GM18907 (cell line): ENCODE results near the gene MICU2.
"Not testable (repeated sequence)": the region's sequence is repeated elsewhere in the genome, so short reads cannot be mapped to it uniquely, and the experiment has no call there.

Experiments
- ATAC-seq: cut with Tn5 transposase; IDR thresholded peaks from one replicate; pipeline ENCODE4 v1.9.1; 2021; ENCODE audit warnings: mild to moderate bottlenecking, moderate library complexity; ENCODE audit not compliant: unreplicated experiment

The MICU2 gene

DNA sequence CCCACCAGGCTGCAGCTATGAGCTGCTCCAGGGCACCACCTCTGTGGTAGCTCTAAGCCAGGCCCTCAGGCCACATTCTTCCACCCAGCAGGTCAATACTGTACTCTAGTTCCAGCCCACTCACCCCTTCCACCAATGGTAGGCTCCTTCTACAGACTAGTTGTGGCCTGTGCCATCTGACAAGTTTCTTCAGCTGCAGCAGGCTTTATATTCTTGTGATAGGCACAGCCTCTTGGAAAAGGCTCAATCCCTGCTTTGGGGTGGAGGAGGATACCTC, 8.5 kb downstream of the MICU2 start:
- peak; percentile 55 for ATAC-seq

- peak; percentile 56 for ATAC-seq
These were observed 9.0 kb downstream of the MICU2 start for GRCh38 chr13:21594715-21595545.

DNA sequence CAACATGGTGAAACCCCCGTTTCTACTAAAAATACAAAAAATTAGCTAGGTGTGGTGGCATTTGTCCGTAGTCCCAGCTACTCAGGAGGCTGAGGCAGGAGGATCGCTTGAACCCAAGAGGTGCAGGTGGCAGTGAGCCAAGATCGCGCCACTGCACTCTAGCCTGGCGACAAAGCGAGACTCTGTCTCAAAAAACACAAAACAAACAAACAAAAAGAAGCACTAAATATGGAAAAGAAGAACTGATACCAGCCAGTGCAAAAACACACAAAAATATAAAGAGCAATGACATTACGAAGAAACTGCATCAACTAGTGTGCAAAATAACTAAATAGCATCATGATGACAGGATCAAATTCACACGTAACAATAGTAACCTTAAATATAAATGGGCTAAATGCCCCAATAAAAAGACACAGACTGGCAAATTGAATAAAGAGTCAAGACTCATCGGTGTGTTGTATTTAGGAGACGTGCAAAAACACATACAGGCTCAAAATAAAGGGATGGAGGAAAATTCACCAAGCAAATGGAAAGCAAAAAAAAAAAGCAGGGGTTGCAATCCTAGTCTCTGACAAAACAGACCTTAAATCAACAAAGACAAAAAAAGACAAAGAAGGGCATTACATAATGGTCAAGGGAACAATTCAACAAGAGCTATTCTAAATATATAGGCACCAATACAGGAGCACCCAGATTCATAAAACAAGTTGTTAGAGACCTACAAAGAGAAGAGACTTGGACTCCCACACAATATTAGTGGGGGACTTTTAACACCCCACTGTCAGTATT, 13.1 kb downstream of the MICU2 start:
- ATAC-seq = not testable (repeated sequence)

- no peak for ATAC-seq
These were observed 13.7 kb downstream of the MICU2 start for GRCh38 chr13:21590231-21590630.

DNA sequence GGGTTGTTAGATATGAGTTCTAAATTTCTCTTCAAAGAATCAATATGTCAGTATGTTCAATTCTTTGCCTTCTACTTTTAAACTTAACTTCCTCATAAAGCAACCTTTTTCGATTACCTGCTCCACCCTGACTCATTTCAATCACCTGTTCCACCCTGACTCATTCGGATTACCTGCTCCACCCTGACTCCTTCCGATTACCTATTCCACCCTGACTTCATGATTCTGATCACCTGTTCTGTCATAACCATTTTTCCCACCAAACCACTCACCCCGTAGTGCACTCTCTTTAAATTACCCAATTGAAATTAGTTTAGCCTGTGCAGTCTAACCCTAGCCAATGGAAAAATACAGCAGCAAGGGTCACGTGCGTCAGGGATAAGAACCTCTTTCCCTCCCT, 14.5 kb downstream of the MICU2 start:
- ATAC-seq = not testable (repeated sequence)

DNA sequence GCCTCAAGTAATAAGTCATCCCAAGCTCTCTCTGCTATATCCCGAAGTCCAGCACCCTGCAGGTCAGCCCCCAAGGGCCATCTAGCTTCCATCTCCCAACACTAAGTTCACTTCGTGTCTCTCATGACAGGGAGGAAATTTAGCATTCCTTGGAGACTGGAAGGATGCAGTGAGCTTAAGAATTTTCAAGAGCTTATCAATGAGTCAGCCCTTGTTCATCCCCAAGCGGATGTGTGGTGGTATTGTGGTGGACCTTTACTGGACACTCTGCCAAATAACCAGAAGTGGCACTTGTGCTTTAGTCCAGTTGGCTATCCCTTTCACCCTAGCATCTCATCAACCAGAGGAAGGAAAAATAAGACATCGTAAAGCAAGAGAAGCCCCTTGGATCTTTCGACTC, 15.6 kb downstream of the MICU2 start:
- not testable (repeated sequence) for ATAC-seq

GRCh38 chr13:21584973-21585592, 18.9 kb downstream of the MICU2 start:
- ATAC-seq = no peak

GRCh38 chr13:21583478-21583877, 20.5 kb downstream of the MICU2 start:
- ATAC-seq = no peak

GRCh38 chr13:21580736-21581135, 23.2 kb downstream of the MICU2 start:
- ATAC-seq = no peak

- peak; percentile 87 for ATAC-seq
These were observed 24.1 kb downstream of the MICU2 start for GRCh38 chr13:21579754-21580316.

- ATAC-seq = no peak
These were observed 25.2 kb downstream of the MICU2 start for GRCh38 chr13:21578748-21579147.

- ATAC-seq = no peak
These were observed 27.5 kb downstream of the MICU2 start for GRCh38 chr13:21576426-21576825.

- ATAC-seq = no peak
These were observed 29.9 kb downstream of the MICU2 start for GRCh38 chr13:21573920-21574712.

DNA sequence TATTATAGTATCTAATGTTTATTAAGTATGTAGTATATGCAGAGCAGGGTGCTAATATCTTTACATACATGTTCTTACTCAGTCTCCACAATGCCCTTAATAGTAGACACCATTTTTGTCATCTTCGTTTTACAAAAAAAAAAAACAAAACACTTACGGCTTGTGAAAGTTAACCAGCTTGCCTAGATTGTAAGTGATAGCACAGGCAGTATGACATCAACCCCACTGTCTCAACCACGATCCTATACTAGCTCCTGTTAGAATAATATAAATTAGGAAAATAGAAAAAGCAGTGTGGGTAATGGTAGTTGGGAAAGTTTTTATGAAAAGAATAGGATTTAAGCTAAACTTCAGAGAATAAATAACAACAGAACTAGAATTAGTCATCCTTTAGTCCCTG, 34.3 kb downstream of the MICU2 start:
- no peak for ATAC-seq

- ATAC-seq = no peak
These were observed 35.1 kb downstream of the MICU2 start for GRCh38 chr13:21568854-21569253.

- ATAC-seq = peak; percentile 62
These were observed 36.3 kb downstream of the MICU2 start for GRCh38 chr13:21567714-21568113.

DNA sequence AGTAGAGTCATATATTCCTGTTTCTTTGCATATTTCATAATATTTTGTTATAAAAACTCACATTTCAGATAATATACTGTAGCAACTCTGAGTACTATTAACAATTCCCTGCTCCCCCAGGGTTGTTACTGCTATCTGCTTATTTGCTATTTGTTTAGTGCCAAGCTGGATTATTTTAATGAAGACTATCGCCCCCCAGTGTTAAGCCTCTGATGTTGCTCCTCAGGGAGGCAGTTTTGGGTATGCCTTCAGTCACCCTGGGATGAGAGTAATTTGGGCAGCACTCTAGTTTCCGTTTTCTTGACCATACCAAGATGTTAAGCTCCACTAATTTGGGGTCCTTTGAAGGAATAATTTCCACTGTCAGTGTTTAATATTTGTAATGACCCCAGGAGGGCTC, 46.0 kb downstream of the MICU2 start:
- ATAC-seq = no peak

DNA sequence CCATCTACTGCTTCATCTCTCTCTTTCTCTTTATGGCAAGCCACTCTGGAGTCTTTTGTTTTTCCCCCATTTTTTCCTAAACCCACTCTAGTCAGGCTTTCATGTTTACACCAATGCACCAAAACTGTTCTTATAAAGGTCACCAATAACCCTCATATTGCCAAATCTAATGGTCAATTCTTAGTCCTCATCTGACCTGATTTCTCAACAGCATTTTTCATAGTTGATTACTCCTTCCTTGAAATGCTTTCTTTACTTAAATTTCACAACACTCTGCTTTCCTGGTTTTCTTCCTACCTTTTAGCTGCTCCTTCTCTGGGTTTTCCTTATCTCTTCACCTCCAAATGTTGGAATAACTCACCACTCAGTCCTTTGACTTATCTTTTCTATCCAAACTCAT, 47.9 kb downstream of the MICU2 start:
- no peak for ATAC-seq

DNA sequence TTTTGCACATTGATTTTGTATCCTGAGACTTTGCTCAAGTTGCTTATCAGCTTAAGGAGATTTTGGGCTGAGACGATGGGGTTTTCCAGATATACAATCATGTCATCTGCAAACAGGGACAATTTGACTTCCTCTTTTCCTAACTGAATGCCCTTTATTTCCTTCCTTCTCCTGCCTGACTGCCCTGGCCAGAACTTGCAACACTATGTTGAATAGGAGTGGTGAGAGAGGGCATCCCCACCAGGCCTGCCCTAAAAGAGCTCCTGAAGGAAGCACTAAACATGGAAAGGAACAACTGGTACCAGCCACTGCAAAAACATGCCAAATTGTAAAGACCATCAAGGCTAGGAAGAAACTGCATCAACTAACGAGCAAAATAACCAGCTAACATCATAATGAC, 50.7 kb downstream of the MICU2 start:
- not testable (repeated sequence) for ATAC-seq

DNA sequence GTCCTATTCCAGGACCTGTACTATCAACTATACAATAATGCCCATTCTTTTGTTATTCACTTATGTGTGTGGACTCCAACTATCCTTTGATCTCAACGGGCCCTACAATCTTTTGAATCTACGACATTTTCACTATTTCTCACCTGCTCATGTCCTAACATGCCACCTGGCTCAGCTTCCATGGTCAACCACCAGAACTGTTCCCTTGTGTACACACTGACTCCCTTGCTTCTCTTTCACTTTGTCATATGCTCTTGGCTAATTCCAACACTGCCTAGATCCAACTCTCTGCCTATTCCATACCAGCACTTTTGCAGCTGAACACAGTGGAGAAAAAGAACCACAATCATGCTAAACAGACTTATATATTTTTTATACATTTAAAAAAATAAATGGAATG, 53.1 kb downstream of the MICU2 start:
- ATAC-seq = no peak

- ATAC-seq = peak; percentile 84
These were observed 54.3 kb downstream of the MICU2 start for GRCh38 chr13:21549633-21550032.
